ENCODE measurements around the gene USP46. TPM values are rescaled to one million over a fixed set of nuclear protein-coding genes. Genes with fewer than 3 reads are reported as not detected.
A peak's percentile ranks its signal among the peaks of the same experiment; 100 is the strongest.

Gene USP46, protein sequence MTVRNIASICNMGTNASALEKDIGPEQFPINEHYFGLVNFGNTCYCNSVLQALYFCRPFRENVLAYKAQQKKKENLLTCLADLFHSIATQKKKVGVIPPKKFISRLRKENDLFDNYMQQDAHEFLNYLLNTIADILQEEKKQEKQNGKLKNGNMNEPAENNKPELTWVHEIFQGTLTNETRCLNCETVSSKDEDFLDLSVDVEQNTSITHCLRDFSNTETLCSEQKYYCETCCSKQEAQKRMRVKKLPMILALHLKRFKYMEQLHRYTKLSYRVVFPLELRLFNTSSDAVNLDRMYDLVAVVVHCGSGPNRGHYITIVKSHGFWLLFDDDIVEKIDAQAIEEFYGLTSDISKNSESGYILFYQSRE
- total RNA-seq (10 to 100 TPM; 23.7 to 24.1 TPM), polyA plus RNA-seq (1 to 10 TPM; 4.8 to 5.4 TPM)
- long read RNA-seq, donor 1, full-length matches to known transcripts, result 6 of 15 reads
- long read RNA-seq, donor 1, partial matches to known transcripts, result 3 of 15 reads
- long read RNA-seq, donor 1, other reads (novel, unspliced or antisense), result 6 of 15 reads
- long read RNA-seq, donor 2, partial matches to known transcripts, result 1 of 3 reads
- long read RNA-seq, donor 2, other reads (novel, unspliced or antisense), result 2 of 3 reads

DNA sequence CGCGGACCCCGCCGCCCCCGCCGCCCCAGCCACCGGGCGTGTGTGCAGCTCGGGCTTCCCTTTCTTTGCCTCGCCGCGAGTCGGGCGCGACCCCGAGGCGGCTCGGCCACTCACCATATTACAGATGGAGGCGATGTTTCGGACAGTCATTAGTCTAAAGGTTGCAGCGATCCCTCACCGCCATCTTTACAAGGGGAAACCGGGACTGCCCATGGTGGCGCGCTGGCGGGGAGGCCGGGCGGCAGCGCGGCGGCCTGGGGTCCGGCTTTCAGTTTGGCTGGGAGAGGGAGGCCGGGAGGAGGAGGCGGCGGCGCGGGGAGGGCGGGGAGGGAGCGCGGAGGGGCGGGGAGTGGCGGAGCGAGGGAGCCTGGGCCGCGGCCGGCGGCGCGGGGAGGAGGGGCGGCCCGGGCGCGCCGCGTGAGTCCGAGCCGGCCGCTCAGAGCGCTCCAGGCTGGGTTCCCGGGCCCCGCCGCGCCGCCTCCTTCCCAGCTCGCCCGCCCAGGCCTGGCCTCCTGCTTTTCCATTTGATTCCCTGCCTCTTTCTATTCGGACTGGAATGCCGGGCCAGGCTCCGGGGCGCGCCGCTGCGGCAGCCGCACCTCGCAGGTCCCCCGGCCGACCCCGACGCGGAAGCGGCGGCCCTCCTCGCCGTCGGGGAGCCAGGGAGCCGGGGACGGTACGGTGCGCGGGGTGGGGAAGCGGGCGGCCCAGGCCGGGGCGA is at the start of gene USP46:
USP46 (minus strand) TSS at position 301 of the 721 bp plus-strand sequence; CDS start at position 150, 151 bp downstream.
- Histone ChIP-seq H3K27ac (ENCODE audit: low read depth in 1 of 2, low read length in 2 of 2) (peak within 1 kb of the TSS; percentile 79 to 88), H3K27me3 (ENCODE audit: control insufficient read depth in 1 of 2, insufficient read depth in 2 of 2, low read length in 1 of 2) (no peaks in the 10 kb centered on the region), H3K4me3 (ENCODE audit: low read length in 2 of 2) (peak within 1 kb of the TSS; percentile 92 to 94), H3K4me1 (ENCODE audit: control insufficient read depth in 1 of 2, insufficient read depth in 2 of 2, low read length in 2 of 2) (peaks cover 0 to 1% of the 10 kb centered on the region in 2 donors), H3K36me3 (ENCODE audit: control insufficient read depth in 1 of 2, insufficient read depth in 2 of 2, low read length in 1 of 2) (no peaks in the 10 kb centered on the region), H3K9me3 (ENCODE audit: control insufficient read depth, low read length) (no peaks in the 10 kb centered on the region)
- DNase-seq (peak; percentile 84 to 94), ATAC-seq (ENCODE audit: low FRiP score) (peak; percentile 94)
- WGBS, 2 donors, result 0 to 1% methylated on average over 45 to 94 of the region's 94 CpGs
- intact Hi-C loops (cut with DNase I), result loop anchor here (5.0 kb wide), 4 partner anchors 53 to 203 kb away; partner anchors contain the start of gene RASL11B (in 1 of the 2)

DNA sequence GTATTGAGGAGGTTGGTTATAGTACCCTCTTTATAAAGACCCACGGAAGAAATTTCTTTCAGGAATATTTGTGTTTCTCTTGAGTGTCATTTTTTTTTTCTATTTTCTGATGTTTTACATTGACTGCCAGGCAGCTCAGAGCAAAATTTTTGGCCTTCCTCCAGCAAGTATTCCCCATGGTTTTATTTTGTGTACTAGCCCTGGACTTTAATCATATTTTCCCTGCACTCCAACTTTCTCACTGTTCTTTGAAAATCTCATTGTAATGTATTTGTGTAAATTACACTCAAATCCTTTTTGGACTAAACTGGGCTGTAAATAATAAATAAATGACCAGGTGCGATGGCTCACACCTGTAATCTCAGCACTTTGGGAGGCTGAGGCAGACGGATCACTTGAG is 45.6 kb upstream of the USP46 start:
- WGBS, 2 donors, result 37 to 43% methylated on average over 3 of the region's 3 CpGs
- intact Hi-C loops (cut with DNase I), result no loop called here

DNA sequence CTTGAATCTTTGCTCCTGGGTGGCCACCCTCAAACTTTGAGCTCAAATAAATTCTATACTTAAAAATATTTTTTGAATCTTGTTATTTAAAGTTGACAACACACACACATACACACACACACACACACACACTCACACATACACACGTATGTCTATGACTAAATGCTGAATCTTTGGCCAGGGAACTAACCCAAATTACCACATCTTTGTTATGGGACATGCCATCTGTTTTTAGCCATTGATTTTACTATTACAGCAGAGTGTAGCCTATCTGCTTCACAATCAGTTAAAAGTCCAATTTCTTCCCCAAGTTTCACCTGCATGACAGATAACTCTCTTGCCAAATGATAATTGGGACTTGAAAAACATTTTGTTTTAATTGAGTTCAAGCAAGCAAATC is 45.0 kb upstream of the USP46 start:
- intact Hi-C loops (cut with DNase I), result no loop called here
- Histone ChIP-seq H3K4me1 (ENCODE audit: control insufficient read depth in 1 of 2, insufficient read depth in 2 of 2, low read length in 2 of 2) (no peaks in the 10 kb centered on the region), H3K27ac (ENCODE audit: low read depth in 1 of 2, low read length in 2 of 2) (no peak overlapping the region), H3K27me3 (ENCODE audit: control insufficient read depth in 1 of 2, insufficient read depth in 2 of 2, low read length in 1 of 2) (no peaks in the 10 kb centered on the region), H3K9me3 (ENCODE audit: control insufficient read depth, low read length) (no peaks in the 10 kb centered on the region), H3K36me3 (ENCODE audit: control insufficient read depth in 1 of 2, insufficient read depth in 2 of 2, low read length in 1 of 2) (peaks cover 0 to 1% of the 10 kb centered on the region in 2 donors), H3K4me3 (ENCODE audit: low read length in 2 of 2) (no peak overlapping the region)
- DNase-seq (no peak), ATAC-seq (ENCODE audit: low FRiP score) (no peak)
- 4 to 12% methylated on average over 1 of the region's 1 CpG for WGBS, 2 donors

More for the DNA sequence above, 45.6 kb upstream of the USP46 start:
- H3K36me3 ChIP-seq (ENCODE audit: control insufficient read depth in 1 of 2, insufficient read depth in 2 of 2, low read length in 1 of 2), result peaks cover 0 to 1% of the 10 kb centered on the region in 2 donors
- H3K27me3 ChIP-seq (ENCODE audit: control insufficient read depth in 1 of 2, insufficient read depth in 2 of 2, low read length in 1 of 2), result no peaks in the 10 kb centered on the region
- no peaks in the 10 kb centered on the region for H3K9me3 ChIP-seq (ENCODE audit: control insufficient read depth, low read length)
- no peak for ATAC-seq (ENCODE audit: low FRiP score)
- no peaks in the 10 kb centered on the region for H3K4me1 ChIP-seq (ENCODE audit: control insufficient read depth in 1 of 2, insufficient read depth in 2 of 2, low read length in 2 of 2)
- H3K27ac ChIP-seq (ENCODE audit: low read depth in 1 of 2, low read length in 2 of 2), result no peak overlapping the region
- H3K4me3 ChIP-seq (ENCODE audit: low read length in 2 of 2), result no peak overlapping the region
- no peak for DNase-seq

DNA sequence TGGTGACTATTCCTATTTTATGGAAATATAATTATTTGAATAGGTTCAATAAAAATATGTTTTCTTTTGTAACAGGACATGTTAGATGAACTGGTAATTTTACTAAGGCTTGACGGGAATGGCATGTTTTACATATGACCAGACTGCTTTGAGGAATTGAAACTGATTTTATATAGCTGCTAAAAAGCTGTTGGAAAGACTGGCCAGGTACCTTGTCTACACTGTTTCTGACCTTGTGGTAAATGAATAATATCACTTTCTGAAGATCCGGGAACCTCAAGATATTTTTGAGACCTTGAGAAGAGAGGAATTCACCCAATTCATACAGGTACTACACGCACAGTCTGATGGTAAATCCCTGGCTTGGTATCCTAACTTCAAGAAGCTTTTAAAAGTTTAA is 42.1 kb upstream of the USP46 start:
- intact Hi-C loops (cut with DNase I), result no loop called here
- WGBS, 2 donors, result 74 to 78% methylated on average over 3 of the region's 3 CpGs
- H3K27me3 ChIP-seq (ENCODE audit: control insufficient read depth in 1 of 2, insufficient read depth in 2 of 2, low read length in 1 of 2), result no peaks in the 10 kb centered on the region

DNA sequence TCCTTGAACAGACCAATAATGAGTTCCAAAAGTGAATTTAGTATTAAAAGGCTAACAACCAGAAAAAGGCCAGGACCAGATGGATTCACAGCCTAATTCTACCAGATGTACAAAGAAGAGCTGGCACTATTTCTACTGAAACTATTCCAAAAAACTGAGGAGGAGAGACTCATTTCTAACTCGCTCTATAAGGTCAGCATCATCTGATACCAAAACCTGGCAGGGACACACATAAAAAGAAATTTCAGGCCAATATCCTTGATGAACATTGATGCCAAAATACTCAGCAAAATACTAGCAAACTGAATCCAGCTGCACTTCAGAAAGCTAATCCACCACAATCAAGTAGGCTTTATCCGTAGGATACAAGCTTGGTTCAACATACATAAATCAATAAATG is 35.8 kb upstream of the USP46 start:
- no peak overlapping the region for H3K4me3 ChIP-seq (ENCODE audit: low read length in 2 of 2)
- no peaks in the 10 kb centered on the region for H3K36me3 ChIP-seq (ENCODE audit: control insufficient read depth in 1 of 2, insufficient read depth in 2 of 2, low read length in 1 of 2)
- 86 to 88% methylated on average over 2 of the region's 2 CpGs for WGBS, 2 donors
- no peaks in the 10 kb centered on the region for H3K27me3 ChIP-seq (ENCODE audit: control insufficient read depth in 1 of 2, insufficient read depth in 2 of 2, low read length in 1 of 2)
- H3K27ac ChIP-seq (ENCODE audit: low read depth in 1 of 2, low read length in 2 of 2), result no peak overlapping the region
- H3K4me1 ChIP-seq (ENCODE audit: control insufficient read depth in 1 of 2, insufficient read depth in 2 of 2, low read length in 2 of 2), result no peaks in the 10 kb centered on the region
- DNase-seq (no peak), ATAC-seq (ENCODE audit: low FRiP score) (no peak)
- no peaks in the 10 kb centered on the region for H3K9me3 ChIP-seq (ENCODE audit: control insufficient read depth, low read length)
- intact Hi-C loops (cut with DNase I), result no loop called here

More for the DNA sequence above, 42.1 kb upstream of the USP46 start:
- Histone ChIP-seq H3K9me3 (ENCODE audit: control insufficient read depth, low read length) (no peaks in the 10 kb centered on the region), H3K4me3 (ENCODE audit: low read length in 2 of 2) (no peak overlapping the region), H3K36me3 (ENCODE audit: control insufficient read depth in 1 of 2, insufficient read depth in 2 of 2, low read length in 1 of 2) (no peaks in the 10 kb centered on the region), H3K27ac (ENCODE audit: low read depth in 1 of 2, low read length in 2 of 2) (no peak overlapping the region), H3K4me1 (ENCODE audit: control insufficient read depth in 1 of 2, insufficient read depth in 2 of 2, low read length in 2 of 2) (no peaks in the 10 kb centered on the region)
- no peak for DNase-seq
- no peak for ATAC-seq (ENCODE audit: low FRiP score)

DNA sequence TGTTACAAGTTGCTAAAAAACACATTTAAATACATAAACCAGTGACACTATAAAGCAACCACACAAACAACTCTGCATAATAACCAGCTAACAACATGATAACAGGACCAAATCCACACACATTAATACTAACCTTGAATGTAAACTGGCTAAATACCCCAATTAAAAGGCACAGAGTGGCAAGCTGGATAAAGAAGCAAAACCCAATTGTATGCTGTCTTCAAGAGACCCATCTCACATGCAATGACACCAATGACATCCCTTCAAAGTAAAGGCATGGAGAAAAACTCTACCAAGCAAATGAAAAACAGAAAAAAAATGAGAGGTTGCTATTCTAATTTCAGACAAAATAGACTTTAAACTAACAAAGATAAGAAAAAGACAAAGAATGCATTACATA is 34.4 kb upstream of the USP46 start:
- Histone ChIP-seq H3K4me3 (ENCODE audit: low read length in 2 of 2) (no peak overlapping the region), H3K27me3 (ENCODE audit: control insufficient read depth in 1 of 2, insufficient read depth in 2 of 2, low read length in 1 of 2) (no peaks in the 10 kb centered on the region), H3K36me3 (ENCODE audit: control insufficient read depth in 1 of 2, insufficient read depth in 2 of 2, low read length in 1 of 2) (no peaks in the 10 kb centered on the region), H3K27ac (ENCODE audit: low read depth in 1 of 2, low read length in 2 of 2) (no peak overlapping the region), H3K9me3 (ENCODE audit: control insufficient read depth, low read length) (no peaks in the 10 kb centered on the region), H3K4me1 (ENCODE audit: control insufficient read depth in 1 of 2, insufficient read depth in 2 of 2, low read length in 2 of 2) (no peaks in the 10 kb centered on the region)
- no peak for ATAC-seq (ENCODE audit: low FRiP score)
- intact Hi-C loops (cut with DNase I), result no loop called here
- no peak for DNase-seq

DNA sequence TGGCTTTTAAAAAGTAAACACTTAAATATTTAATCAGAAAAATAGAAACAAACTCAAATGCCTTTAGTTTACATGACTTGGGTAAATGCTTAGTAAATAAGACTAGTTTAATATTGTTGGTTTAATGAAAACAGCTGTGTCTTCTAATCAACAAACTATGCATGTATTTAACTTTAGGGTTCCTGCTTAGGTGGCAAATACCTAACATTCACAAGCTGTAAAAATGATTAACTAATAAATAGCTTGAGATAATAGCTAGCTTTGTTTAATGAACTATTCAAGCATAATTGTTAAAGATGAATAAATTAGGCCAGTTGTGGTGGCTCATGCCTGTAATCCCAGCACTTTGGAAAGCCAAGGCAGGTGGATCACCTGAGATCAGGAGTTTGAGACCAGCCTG is 30.0 kb upstream of the USP46 start:
- Histone ChIP-seq H3K4me3 (ENCODE audit: low read length in 2 of 2) (no peak overlapping the region), H3K36me3 (ENCODE audit: control insufficient read depth in 1 of 2, insufficient read depth in 2 of 2, low read length in 1 of 2) (no peaks in the 10 kb centered on the region), H3K27me3 (ENCODE audit: control insufficient read depth in 1 of 2, insufficient read depth in 2 of 2, low read length in 1 of 2) (no peaks in the 10 kb centered on the region), H3K27ac (ENCODE audit: low read depth in 1 of 2, low read length in 2 of 2) (no peak overlapping the region), H3K9me3 (ENCODE audit: control insufficient read depth, low read length) (no peaks in the 10 kb centered on the region), H3K4me1 (ENCODE audit: control insufficient read depth in 1 of 2, insufficient read depth in 2 of 2, low read length in 2 of 2) (no peaks in the 10 kb centered on the region)
- DNase-seq, result no peak
- no peak for ATAC-seq (ENCODE audit: low FRiP score)
- intact Hi-C loops (cut with DNase I), result no loop called here

DNA sequence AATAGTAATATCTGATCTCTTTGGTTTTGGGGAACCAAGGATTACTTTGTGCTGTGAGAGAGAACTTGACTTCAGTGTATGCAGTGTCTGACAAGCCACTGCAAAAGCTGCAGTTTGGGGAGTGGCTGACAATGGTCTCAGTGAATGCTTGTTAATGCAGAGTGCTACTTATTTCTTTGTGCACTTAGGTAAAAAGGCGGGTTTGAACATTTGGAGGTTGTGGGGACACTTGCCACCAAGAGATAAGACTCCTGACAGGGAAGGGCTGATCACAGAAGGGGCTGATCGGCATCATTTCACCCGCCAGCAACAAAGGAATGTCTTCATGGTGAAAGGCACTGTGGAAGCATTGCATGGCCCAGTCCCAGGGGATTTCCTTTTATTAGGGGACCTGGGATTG is 28.6 kb upstream of the USP46 start:
- no peaks in the 10 kb centered on the region for H3K4me1 ChIP-seq (ENCODE audit: control insufficient read depth in 1 of 2, insufficient read depth in 2 of 2, low read length in 2 of 2)
- WGBS, 2 donors, result 94 to 97% methylated on average over 3 of the region's 3 CpGs
- H3K27ac ChIP-seq (ENCODE audit: low read depth in 1 of 2, low read length in 2 of 2), result no peak overlapping the region
- no peaks in the 10 kb centered on the region for H3K9me3 ChIP-seq (ENCODE audit: control insufficient read depth, low read length)
- intact Hi-C loops (cut with DNase I), result no loop called here
- H3K4me3 ChIP-seq (ENCODE audit: low read length in 2 of 2), result no peak overlapping the region
- DNase-seq (no peak), ATAC-seq (ENCODE audit: low FRiP score) (no peak)
- no peaks in the 10 kb centered on the region for H3K36me3 ChIP-seq (ENCODE audit: control insufficient read depth in 1 of 2, insufficient read depth in 2 of 2, low read length in 1 of 2)
- no peaks in the 10 kb centered on the region for H3K27me3 ChIP-seq (ENCODE audit: control insufficient read depth in 1 of 2, insufficient read depth in 2 of 2, low read length in 1 of 2)
